Measurements from ENCODE around the gene OTUD4. TPM values are rescaled to one million over a fixed set of nuclear protein-coding genes. Genes with fewer than 3 reads are reported as not detected.

OTUD4 gene
- polyA plus RNA-seq, 3 donors: 7.5 to 14.4 (median 9.0) TPM

DNA sequence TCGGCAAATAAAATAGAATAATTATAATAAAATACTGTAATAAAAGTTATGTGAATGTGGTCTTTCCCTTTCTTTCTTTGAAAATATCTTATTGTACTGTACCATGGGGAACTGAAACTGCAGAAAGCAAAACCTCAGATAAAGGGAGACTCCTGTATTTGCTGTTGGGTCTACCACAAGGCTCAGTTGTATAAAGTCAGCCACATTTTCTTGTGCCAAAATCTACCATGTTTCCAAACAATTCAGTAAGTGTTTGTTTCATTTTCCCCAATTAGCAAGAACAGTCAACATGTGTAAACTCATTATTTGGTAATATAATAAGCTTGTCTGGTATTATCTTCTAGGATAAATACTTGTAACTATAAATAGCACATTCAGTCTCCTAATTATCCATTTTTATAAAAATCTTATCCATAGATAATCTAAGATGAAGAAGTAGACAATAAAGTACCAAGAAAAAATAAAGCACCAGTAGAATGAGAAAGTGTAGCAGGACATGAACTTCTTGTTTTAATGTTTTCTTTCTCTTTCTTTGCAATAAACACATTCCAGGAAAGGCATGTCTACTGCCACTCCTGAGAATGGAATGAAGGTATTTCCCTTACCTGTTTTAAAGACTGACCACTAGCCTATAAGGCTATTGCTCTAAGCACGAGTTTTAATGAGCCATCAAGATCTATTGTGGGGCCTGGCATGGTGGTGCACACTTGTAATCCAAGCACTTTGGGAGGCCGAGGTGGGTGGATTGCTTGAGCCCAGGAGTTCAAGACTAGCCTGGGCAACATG, 15.0 kb upstream of the OTUD4 start:
- peaks cover 0 to 5% (median 3%) of the 10 kb centered on the region in 3 donors for H3K27me3 Mint-ChIP-seq (ENCODE audit: low read depth in 3 of 3)
- H3K4me3 Mint-ChIP-seq: no peak overlapping the region

DNA sequence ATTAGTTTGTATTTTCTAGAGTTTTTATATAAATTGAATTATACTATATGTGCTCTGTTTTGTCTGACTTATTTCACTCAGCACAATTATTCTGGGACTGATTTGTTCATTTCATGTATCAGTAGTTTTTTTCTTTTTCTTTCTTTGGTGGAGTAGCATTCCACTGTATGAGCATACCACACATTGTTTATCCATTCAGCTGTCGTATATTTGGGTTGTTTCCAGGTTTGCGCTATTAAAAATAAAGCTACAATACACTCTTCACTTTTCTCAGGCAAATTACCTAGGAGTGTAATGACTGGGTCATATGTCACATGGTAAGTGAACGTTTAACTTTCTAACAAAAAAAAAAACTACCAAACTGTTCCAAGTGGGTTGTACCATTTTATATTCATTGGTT, 9.6 kb upstream of the OTUD4 start:
- no peaks in the 10 kb centered on the region for H4K20me1 ChIP-seq (ENCODE audit: insufficient read depth, low read length)
- H3K4me1 ChIP-seq (ENCODE audit: control insufficient read depth in 1 of 2, insufficient read depth in 2 of 2, low read length in 2 of 2): peaks cover 9 to 10% of the 10 kb centered on the region in 2 donors
- no peak overlapping the region for H3K9ac ChIP-seq (ENCODE audit: insufficient read depth, low read length, poor library complexity, severe bottlenecking)
- H3K36me3 Mint-ChIP-seq: no peaks in the 10 kb centered on the region
- no peaks in the 10 kb centered on the region for H3K36me3 ChIP-seq (replicated peaks in 1 of 2; ENCODE audit: control insufficient read depth in 1 of 2, insufficient read depth in 2 of 2, low read length in 2 of 2)
- no peak overlapping the region for H2AFZ ChIP-seq (ENCODE audit: insufficient read depth, low read depth, low read length, poor library complexity, severe bottlenecking)
- no peak for DNase-seq
- no peak overlapping the region for H3K4me3 Mint-ChIP-seq
- intact Hi-C loops (cut with micrococcal nuclease): loop anchor here in 1 of 2 donors (10.0 kb wide), 1 partner anchor 85 kb away; no protein-coding TSS in a partner anchor
- peaks cover 0 to 3% (median 3%) of the 10 kb centered on the region in 3 donors for H3K27me3 Mint-ChIP-seq (ENCODE audit: low read depth in 3 of 3)
- no peak overlapping the region for H3K4me2 ChIP-seq (replicated peaks; ENCODE audit: extremely low read depth, low read length, poor library complexity, severe bottlenecking)
- no peaks in the 10 kb centered on the region for H3K79me2 ChIP-seq (ENCODE audit: insufficient read depth, low read length)
- H3K9me3 Mint-ChIP-seq: peaks cover 0 to 11% (median 0%) of the 10 kb centered on the region in 7 donors
- H3K27me3 ChIP-seq (ENCODE audit: control insufficient read depth in 2 of 2, insufficient read depth in 2 of 2, low read length in 2 of 2): no peaks in the 10 kb centered on the region
- peaks cover 11% of the 10 kb centered on the region for H3K4me1 Mint-ChIP-seq
- WGBS (ENCODE audit: insufficient coverage): no CpG with 5 or more reads among the region's 3 CpGs
- H3K27ac ChIP-seq (ENCODE audit: low read depth in 1 of 2, low read length in 2 of 2): no peak overlapping the region
- H3K27ac Mint-ChIP-seq: no peak overlapping the region
- no peaks in the 10 kb centered on the region for H3K9me3 ChIP-seq (replicated peaks in 1 of 2; ENCODE audit: control insufficient read depth in 1 of 2, insufficient read depth in 1 of 2, low read length in 2 of 2)
- H3K4me3 ChIP-seq (replicated peaks in 1 of 3; ENCODE audit: low read depth in 2 of 3, low read length in 3 of 3): no peak overlapping the region
- TF ChIP-seq, protein P1, sequence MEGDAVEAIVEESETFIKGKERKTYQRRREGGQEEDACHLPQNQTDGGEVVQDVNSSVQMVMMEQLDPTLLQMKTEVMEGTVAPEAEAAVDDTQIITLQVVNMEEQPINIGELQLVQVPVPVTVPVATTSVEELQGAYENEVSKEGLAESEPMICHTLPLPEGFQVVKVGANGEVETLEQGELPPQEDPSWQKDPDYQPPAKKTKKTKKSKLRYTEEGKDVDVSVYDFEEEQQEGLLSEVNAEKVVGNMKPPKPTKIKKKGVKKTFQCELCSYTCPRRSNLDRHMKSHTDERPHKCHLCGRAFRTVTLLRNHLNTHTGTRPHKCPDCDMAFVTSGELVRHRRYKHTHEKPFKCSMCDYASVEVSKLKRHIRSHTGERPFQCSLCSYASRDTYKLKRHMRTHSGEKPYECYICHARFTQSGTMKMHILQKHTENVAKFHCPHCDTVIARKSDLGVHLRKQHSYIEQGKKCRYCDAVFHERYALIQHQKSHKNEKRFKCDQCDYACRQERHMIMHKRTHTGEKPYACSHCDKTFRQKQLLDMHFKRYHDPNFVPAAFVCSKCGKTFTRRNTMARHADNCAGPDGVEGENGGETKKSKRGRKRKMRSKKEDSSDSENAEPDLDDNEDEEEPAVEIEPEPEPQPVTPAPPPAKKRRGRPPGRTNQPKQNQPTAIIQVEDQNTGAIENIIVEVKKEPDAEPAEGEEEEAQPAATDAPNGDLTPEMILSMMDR (IDR thresholded peaks at IDR 0.05): no peak

More for the DNA sequence above, 15.0 kb upstream of the OTUD4 start:
- TF ChIP-seq, protein P1 (IDR thresholded peaks at IDR 0.05): no peak
- H3K36me3 ChIP-seq (replicated peaks in 1 of 2; ENCODE audit: control insufficient read depth in 1 of 2, insufficient read depth in 2 of 2, low read length in 2 of 2): no peaks in the 10 kb centered on the region
- WGBS (ENCODE audit: insufficient coverage): 90% methylated on average over 2 of the region's 3 CpGs
- H3K79me2 ChIP-seq (ENCODE audit: insufficient read depth, low read length): no peaks in the 10 kb centered on the region
- Mint-ChIP-seq H3K9me3 (peaks cover 0 to 8% (median 0%) of the 10 kb centered on the region in 7 donors), H3K4me1 (peaks cover 5% of the 10 kb centered on the region), H3K36me3 (no peaks in the 10 kb centered on the region), H3K27ac (no peak overlapping the region)
- no peak overlapping the region for H3K9ac ChIP-seq (ENCODE audit: insufficient read depth, low read length, poor library complexity, severe bottlenecking)
- intact Hi-C loops (cut with micrococcal nuclease): no loop called here
- H3K9me3 ChIP-seq (replicated peaks in 1 of 2; ENCODE audit: control insufficient read depth in 1 of 2, insufficient read depth in 1 of 2, low read length in 2 of 2): no peaks in the 10 kb centered on the region
- no peaks in the 10 kb centered on the region for H4K20me1 ChIP-seq (ENCODE audit: insufficient read depth, low read length)
- no peaks in the 10 kb centered on the region for H3K27me3 ChIP-seq (ENCODE audit: control insufficient read depth in 2 of 2, insufficient read depth in 2 of 2, low read length in 2 of 2)
- H3K4me2 ChIP-seq (replicated peaks; ENCODE audit: extremely low read depth, low read length, poor library complexity, severe bottlenecking): no peak overlapping the region
- no peak overlapping the region for H2AFZ ChIP-seq (ENCODE audit: insufficient read depth, low read depth, low read length, poor library complexity, severe bottlenecking)
- no peak overlapping the region for H3K27ac ChIP-seq (ENCODE audit: low read depth in 1 of 2, low read length in 2 of 2)
- no peak overlapping the region for H3K4me3 ChIP-seq (replicated peaks in 1 of 3; ENCODE audit: low read depth in 2 of 3, low read length in 3 of 3)
- no peaks in the 10 kb centered on the region for H3K4me1 ChIP-seq (ENCODE audit: control insufficient read depth in 1 of 2, insufficient read depth in 2 of 2, low read length in 2 of 2)
- DNase-seq: peak in 2 of 3 donors; percentile 8 to 33
